Astrocyte of the spinal cord (primary cell): ENCODE results near the gene EPHB2.
A peak's percentile ranks its signal among the peaks of the same experiment; 100 is the strongest.

Experiments used
- DNase-seq: peaks from one replicate; pipeline ENCODE4 v3.0.0; 2011; ENCODE audit warnings: low read depth, low spot score
- H3K4me3 ChIP-seq: 2 replicates; pipeline ENCODE4 v1.5.1; 2011; ENCODE audit warnings: low read depth, mild to moderate bottlenecking, low read length, moderate library complexity
- CTCF ChIP-seq: IDR thresholded peaks from 2 replicates; pipeline ENCODE4 v1.5.1; 2012; ENCODE audit warnings: low read depth, mild to moderate bottlenecking, low read length, inconsistent platforms
- in situ Hi-C: cut with HindIII; loops from 2 replicates; pipeline ENCODE4 v1.10.0; 2017; ENCODE audit warnings: low sequenced_read_pairs

Gene EPHB2

DNA sequence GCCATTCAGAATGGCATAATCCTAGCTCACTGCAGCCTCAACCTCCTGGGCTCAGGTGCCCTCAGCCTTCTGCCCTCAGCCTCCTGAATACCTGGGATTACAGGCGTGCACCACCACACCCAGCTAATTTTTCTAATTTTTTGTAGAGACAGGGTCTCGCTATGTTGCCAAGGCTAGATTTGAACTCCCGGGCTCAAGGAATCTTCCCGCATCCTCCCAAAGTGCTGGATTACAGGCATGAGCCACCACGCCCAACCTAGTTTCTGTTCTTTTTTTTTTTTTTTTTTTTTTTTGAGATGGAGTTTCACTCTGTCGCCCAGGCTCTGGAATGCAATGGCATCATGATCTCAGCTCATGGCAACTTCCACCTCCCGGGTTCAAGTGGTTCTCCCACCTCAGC lies 153.1 kb downstream of the EPHB2 start:
- DNase-seq: no peak
- TF ChIP-seq CTCF: no peak
- H3K4me3 ChIP-seq: no peak overlapping the region
- in situ Hi-C loops: no loop called here

- no peak for TF ChIP-seq CTCF
- DNase-seq: no peak
- in situ Hi-C loops: no loop called here
- no peak overlapping the region for H3K4me3 ChIP-seq
Observed at GRCh38 chr1:22864886-22865285, 154.2 kb downstream of the EPHB2 start.

GRCh38 chr1:22865736-22866135 lies 155.1 kb downstream of the EPHB2 start:
- DNase-seq: no peak
- TF ChIP-seq CTCF: no peak
- H3K4me3 ChIP-seq: no peak overlapping the region
- in situ Hi-C loops: no loop called here

DNA sequence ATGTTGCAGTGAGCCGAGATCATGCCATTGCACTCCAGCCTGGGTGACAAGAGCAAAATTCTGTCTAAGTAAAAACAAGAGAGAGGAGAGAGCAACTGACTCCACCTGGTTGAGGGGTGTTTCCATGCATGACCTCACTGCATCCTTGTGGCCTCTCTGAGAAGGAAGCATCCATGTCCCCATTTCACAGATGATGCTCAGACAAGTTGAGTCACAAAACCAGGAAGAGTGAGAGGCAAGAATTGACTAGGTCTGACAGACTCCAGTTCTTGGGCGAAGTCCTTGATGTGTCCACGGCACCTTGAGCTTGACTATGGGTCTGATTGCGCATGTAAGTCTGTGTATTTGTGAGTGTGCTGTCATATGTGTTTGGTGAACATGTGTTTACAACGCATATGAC lies 156.2 kb downstream of the EPHB2 start:
- no peak for TF ChIP-seq CTCF
- in situ Hi-C loops: no loop called here

GRCh38 chr1:22868331-22868730 lies 157.7 kb downstream of the EPHB2 start:
- in situ Hi-C loops: no loop called here
- TF ChIP-seq CTCF: no peak
- DNase-seq: no peak
- no peak overlapping the region for H3K4me3 ChIP-seq

More for the DNA sequence above, 156.2 kb downstream of the EPHB2 start:
- no peak for DNase-seq
- H3K4me3 ChIP-seq: no peak overlapping the region

GRCh38 chr1:22869325-22869724 lies 158.7 kb downstream of the EPHB2 start:
- TF ChIP-seq CTCF: no peak
- in situ Hi-C loops: no loop called here
- H3K4me3 ChIP-seq: no peak overlapping the region
- no peak for DNase-seq

GRCh38 chr1:22870201-22870871 lies 159.7 kb downstream of the EPHB2 start:
- H3K4me3 ChIP-seq: no peak overlapping the region
- in situ Hi-C loops: no loop called here
- peak; percentile 46 for DNase-seq
- TF ChIP-seq CTCF: no peak
